K562 (cell line): ENCODE results near the gene OPA1. TPM values are rescaled to one million over a fixed set of nuclear protein-coding genes. Genes with fewer than 3 reads are reported as not detected.
A peak's percentile ranks its signal among the peaks of the same experiment; 100 is the strongest.

Experiments used
- BRD9 ChIP-seq: fragments of 450-650 bp; IDR thresholded peaks from 2 replicates; pipeline ENCODE4 v1.6.1; 2018; ENCODE audit warnings: low read depth; ENCODE audit not compliant: partially characterized antibody
- CHCHD3 ChIP-seq: fragments of 250-450 bp; sonication (Bioruptor Pico); IDR thresholded peaks from 2 replicates; pipeline ENCODE4 v2.1.2; 2022; ENCODE audit warnings: mild to moderate bottlenecking
- ELF2 ChIP-seq: fragments of 250-450 bp; sonication (Bioruptor Pico); IDR thresholded peaks from 2 replicates; pipeline ENCODE4 v1.5.0; 2021; ENCODE audit warnings: mild to moderate bottlenecking
- HEY1 ChIP-seq: fragments of 250-450 bp; sonication (Bioruptor Pico); IDR thresholded peaks from 2 replicates; pipeline ENCODE4 v1.5.0; 2020; ENCODE audit warnings: mild to moderate bottlenecking, moderate library complexity, borderline replicate concordance
- HNRNPLL ChIP-seq: fragments of 200-400 bp; formaldehyde crosslinking; IDR thresholded peaks from 2 replicates; pipeline ENCODE4 v1.6.1; 2017; ENCODE audit warnings: low read length, low read depth, mild to moderate bottlenecking; ENCODE audit not compliant: poor library complexity, severe bottlenecking
- JUN ChIP-seq, 2 experiments: sonication (generic) in 1 of 2; formaldehyde crosslinking in 1 of 2; IDR thresholded peaks; 2 replicates each; pipeline versions ENCODE4 v1.6.1 to v1.8.0; 2012 to 2022; ENCODE audit warnings: borderline replicate concordance in 2 of 2, mild to moderate bottlenecking in 2 of 2, improper control_type of control experiment in 1 of 2, low read depth in 1 of 2, low read length in 1 of 2, missing genetic modification reagents in 1 of 2
- NFATC3 ChIP-seq: fragments of 450-650 bp; IDR thresholded peaks from 2 replicates; pipeline ENCODE4 v1.6.1; 2017; ENCODE audit warnings: mild to moderate bottlenecking
- NUFIP1 ChIP-seq: fragments of 450-650 bp; IDR thresholded peaks from 2 replicates; pipeline ENCODE4 v1.6.1; 2018; ENCODE audit not compliant: partially characterized antibody
- POLR2A ChIP-seq: fragments of 450-650 bp; conservative IDR thresholded peaks from 2 replicates; pipeline ENCODE4 v1.6.1; 2016
- RHOXF2B ChIP-seq: fragments of 250-450 bp; sonication (Bioruptor Pico); conservative IDR thresholded peaks from 2 replicates; pipeline ENCODE4 v1.5.1; 2021
- TARDBP ChIP-seq: fragments of 450-650 bp; IDR thresholded peaks from 2 replicates; pipeline ENCODE4 v1.6.1; 2016
- ZBTB1 ChIP-seq: sonication (generic); formaldehyde crosslinking; IDR thresholded peaks from 2 replicates; pipeline ENCODE4 v1.8.1; 2023; ENCODE audit warnings: missing genetic modification reagents, low read depth, mild to moderate bottlenecking, borderline replicate concordance
- ZFP1 ChIP-seq: fragments of 450-650 bp; formaldehyde crosslinking; IDR thresholded peaks from 2 replicates; pipeline ENCODE4 v1.4.0; 2020; ENCODE audit warnings: mild to moderate bottlenecking, mixed read lengths
- ZNF121 ChIP-seq: sonication (generic); formaldehyde crosslinking; conservative IDR thresholded peaks from 2 replicates; pipeline ENCODE4 v1.8.0; 2022; ENCODE audit warnings: missing genetic modification reagents
- ZNF124 ChIP-seq: sonication (generic); formaldehyde crosslinking; IDR thresholded peaks from 2 replicates; pipeline ENCODE4 v1.8.1; 2022; ENCODE audit warnings: missing genetic modification reagents
- ZNF695 ChIP-seq: fragments of 450-650 bp; formaldehyde crosslinking; IDR thresholded peaks from 2 replicates; pipeline ENCODE4 v1.4.0; 2020; ENCODE audit warnings: mild to moderate bottlenecking, moderate library complexity
- polyA plus RNA-seq, 8 experiments: library from polyadenylated mRNA; depleted of rRNA in 4 of 8; stranded (reverse) in 5 of 8; unstranded in 3 of 8; fragments of >200 nt; fragmentation: Nextera tagmentation in 2 of 8; fragmentation: Illumina TruSeq in 1 of 8; extraction: Ambion mirVana in 2 of 8; extraction: Trizol in 1 of 8; gene quantifications; 2 replicates each; pipeline versions ENCODE4 v1.2.1 to v1.2.3, GENCODE V29; 2011 to 2014; ENCODE audit warnings: inconsistent platforms in 1 of 8, missing spikeins in 1 of 8
- total RNA-seq, 7 experiments: library from RNA; depleted of rRNA in 6 of 7; stranded (reverse); fragments of >200 nt in 6 of 7; fragmentation: Illumina TruSeq in 2 of 7; extraction: Trizol in 2 of 7; gene quantifications; 2 replicates each; pipeline versions ENCODE4 v1.2.1 to v1.2.3, GENCODE V29; 2011 to 2021; ENCODE audit warnings: low replicate concordance in 1 of 7
- TF ChIP-seq, protein P1 (sequence below): fragments of 450-650 bp; IDR thresholded peaks from 2 replicates; pipeline ENCODE4 v1.6.1; 2016; ENCODE audit warnings: mild to moderate bottlenecking
- TF ChIP-seq, protein P2 (sequence below): sonication (generic); IDR thresholded peaks from 2 replicates; pipeline ENCODE4 v1.6.1; 2016
- TF ChIP-seq, protein P3 (sequence below): fragments of 250-450 bp; sonication (Bioruptor Pico); IDR thresholded peaks from 2 replicates; pipeline ENCODE4 v1.5.1; 2021; ENCODE audit warnings: mild to moderate bottlenecking
- TF ChIP-seq, protein P4 (sequence below), 2 experiments: fragments of 450-650 bp; IDR thresholded peaks; 2 replicates each; pipeline ENCODE4 v1.6.1; 2018; ENCODE audit warnings: mild to moderate bottlenecking in 2 of 2, low read depth in 1 of 2; ENCODE audit not compliant: partially characterized antibody in 2 of 2

Gene OPA1
- total and polyA plus RNA-seq, 9 of the 15 experiments (the other 6 are each of a cell fraction or from before 2014, with no cell fraction given), result 19.7 to 127 (median 94.7) TPM

DNA sequence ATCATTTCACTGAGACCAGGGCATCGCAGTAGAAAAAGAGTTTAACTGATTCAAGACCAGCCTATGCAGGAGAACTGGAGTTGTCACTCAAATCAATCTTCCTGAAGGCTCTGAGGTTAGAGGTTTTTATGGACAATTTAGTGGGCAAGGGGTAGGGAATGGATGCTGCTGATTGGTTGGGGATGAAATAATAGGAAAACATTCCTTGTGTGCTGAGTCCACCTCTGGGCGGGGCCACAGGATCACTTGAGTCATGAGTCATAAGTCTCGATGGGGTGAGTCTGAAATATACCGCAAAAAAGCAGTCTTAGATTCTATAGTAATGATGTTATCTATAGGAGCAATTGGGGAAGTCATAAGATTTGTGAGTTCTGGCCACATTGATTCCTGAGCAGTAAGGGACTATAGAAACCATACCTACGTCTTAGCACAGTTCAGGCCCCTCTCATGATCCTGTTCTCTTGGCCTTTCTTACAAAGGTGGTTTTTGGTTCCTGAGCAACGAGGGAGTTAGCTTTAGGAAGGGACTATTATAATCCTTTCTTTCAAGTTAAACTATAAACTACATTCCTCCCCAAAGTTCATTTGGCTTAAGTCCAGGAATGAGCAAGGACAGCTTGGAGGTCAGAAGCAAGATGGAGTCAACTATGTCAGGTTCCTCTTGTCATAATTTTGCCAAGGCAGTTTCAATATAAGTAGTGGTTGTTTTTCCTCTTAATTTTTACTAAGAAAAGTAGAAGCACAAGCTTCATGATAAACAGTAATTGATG is 2.7 kb upstream of the OPA1 start (continued):
- TF ChIP-seq, protein P1, sequence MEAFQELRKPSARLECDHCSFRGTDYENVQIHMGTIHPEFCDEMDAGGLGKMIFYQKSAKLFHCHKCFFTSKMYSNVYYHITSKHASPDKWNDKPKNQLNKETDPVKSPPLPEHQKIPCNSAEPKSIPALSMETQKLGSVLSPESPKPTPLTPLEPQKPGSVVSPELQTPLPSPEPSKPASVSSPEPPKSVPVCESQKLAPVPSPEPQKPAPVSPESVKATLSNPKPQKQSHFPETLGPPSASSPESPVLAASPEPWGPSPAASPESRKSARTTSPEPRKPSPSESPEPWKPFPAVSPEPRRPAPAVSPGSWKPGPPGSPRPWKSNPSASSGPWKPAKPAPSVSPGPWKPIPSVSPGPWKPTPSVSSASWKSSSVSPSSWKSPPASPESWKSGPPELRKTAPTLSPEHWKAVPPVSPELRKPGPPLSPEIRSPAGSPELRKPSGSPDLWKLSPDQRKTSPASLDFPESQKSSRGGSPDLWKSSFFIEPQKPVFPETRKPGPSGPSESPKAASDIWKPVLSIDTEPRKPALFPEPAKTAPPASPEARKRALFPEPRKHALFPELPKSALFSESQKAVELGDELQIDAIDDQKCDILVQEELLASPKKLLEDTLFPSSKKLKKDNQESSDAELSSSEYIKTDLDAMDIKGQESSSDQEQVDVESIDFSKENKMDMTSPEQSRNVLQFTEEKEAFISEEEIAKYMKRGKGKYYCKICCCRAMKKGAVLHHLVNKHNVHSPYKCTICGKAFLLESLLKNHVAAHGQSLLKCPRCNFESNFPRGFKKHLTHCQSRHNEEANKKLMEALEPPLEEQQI, result no peak
- TF ChIP-seq JUN (IDR thresholded peaks at IDR 0.05; ENCODE audit: borderline replicate concordance, low read depth, low read length), result peak; percentile 85
- TF ChIP-seq JUN (CRISPR knock-in tag; IDR thresholded peaks at IDR 0.05; ENCODE audit: borderline replicate concordance), result no peak
- TF ChIP-seq ZNF695 (CRISPR knock-in tag), result no peak
- no peak for TF ChIP-seq HNRNPLL
- TF ChIP-seq, protein P2, sequence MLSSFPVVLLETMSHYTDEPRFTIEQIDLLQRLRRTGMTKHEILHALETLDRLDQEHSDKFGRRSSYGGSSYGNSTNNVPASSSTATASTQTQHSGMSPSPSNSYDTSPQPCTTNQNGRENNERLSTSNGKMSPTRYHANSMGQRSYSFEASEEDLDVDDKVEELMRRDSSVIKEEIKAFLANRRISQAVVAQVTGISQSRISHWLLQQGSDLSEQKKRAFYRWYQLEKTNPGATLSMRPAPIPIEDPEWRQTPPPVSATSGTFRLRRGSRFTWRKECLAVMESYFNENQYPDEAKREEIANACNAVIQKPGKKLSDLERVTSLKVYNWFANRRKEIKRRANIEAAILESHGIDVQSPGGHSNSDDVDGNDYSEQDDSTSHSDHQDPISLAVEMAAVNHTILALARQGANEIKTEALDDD, result no peak
- TF ChIP-seq CHCHD3 (CRISPR knock-in tag), result no peak
- peak; percentile 74 for TF ChIP-seq NUFIP1
- TF ChIP-seq POLR2A, result no peak
- no peak for TF ChIP-seq ZBTB1 (CRISPR knock-in tag)
- no peak for TF ChIP-seq HEY1 (CRISPR knock-in tag)
- peak; percentile 53; the same call in 1 of the 2 replicates for TF ChIP-seq ELF2 (CRISPR knock-in tag)
- TF ChIP-seq RHOXF2B (CRISPR knock-in tag), result no peak
- TF ChIP-seq TARDBP, result no peak
- TF ChIP-seq, protein P3, sequence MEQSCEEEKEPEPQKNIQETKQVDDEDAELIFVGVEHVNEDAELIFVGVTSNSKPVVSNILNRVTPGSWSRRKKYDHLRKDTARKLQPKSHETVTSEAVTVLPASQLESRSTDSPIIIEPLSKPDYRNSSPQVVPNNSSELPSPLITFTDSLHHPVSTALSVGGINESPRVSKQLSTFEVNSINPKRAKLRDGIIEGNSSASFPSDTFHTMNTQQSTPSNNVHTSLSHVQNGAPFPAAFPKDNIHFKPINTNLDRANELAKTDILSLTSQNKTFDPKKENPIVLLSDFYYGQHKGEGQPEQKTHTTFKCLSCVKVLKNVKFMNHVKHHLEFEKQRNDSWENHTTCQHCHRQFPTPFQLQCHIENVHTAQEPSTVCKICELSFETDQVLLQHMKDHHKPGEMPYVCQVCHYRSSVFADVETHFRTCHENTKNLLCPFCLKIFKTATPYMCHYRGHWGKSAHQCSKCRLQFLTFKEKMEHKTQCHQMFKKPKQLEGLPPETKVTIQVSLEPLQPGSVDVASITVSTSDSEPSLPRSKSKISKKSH (CRISPR knock-in tag), result no peak
- TF ChIP-seq ZNF121, result no peak
- TF ChIP-seq, protein P4, sequence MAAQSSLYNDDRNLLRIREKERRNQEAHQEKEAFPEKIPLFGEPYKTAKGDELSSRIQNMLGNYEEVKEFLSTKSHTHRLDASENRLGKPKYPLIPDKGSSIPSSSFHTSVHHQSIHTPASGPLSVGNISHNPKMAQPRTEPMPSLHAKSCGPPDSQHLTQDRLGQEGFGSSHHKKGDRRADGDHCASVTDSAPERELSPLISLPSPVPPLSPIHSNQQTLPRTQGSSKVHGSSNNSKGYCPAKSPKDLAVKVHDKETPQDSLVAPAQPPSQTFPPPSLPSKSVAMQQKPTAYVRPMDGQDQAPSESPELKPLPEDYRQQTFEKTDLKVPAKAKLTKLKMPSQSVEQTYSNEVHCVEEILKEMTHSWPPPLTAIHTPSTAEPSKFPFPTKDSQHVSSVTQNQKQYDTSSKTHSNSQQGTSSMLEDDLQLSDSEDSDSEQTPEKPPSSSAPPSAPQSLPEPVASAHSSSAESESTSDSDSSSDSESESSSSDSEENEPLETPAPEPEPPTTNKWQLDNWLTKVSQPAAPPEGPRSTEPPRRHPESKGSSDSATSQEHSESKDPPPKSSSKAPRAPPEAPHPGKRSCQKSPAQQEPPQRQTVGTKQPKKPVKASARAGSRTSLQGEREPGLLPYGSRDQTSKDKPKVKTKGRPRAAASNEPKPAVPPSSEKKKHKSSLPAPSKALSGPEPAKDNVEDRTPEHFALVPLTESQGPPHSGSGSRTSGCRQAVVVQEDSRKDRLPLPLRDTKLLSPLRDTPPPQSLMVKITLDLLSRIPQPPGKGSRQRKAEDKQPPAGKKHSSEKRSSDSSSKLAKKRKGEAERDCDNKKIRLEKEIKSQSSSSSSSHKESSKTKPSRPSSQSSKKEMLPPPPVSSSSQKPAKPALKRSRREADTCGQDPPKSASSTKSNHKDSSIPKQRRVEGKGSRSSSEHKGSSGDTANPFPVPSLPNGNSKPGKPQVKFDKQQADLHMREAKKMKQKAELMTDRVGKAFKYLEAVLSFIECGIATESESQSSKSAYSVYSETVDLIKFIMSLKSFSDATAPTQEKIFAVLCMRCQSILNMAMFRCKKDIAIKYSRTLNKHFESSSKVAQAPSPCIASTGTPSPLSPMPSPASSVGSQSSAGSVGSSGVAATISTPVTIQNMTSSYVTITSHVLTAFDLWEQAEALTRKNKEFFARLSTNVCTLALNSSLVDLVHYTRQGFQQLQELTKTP (IDR thresholded peaks at IDR 0.05; ENCODE audit: low read depth in 1 of 2, partially characterized antibody in 2 of 2), result no peak
- TF ChIP-seq ZFP1 (CRISPR knock-in tag), result peak; percentile 63; the same call in 1 of the 2 replicates
- TF ChIP-seq ZNF124 (CRISPR knock-in tag), result no peak
- TF ChIP-seq BRD9, result no peak
- no peak for TF ChIP-seq NFATC3
